Keratinocyte (primary cell): Measurements from ENCODE around the gene PLA2G4D. TPM values are rescaled to one million over a fixed set of nuclear protein-coding genes. Genes with fewer than 3 reads are reported as not detected.

Experiments used
- DNase-seq: peaks from one replicate; pipeline ENCODE4 v3.0.0-alpha.2; 2011; ENCODE audit warnings: low read depth, missing footprints, low spot score
- FAIRE-seq: peaks from 2 replicates; lab custom pipeline; 2011; peaks lifted over from hg19 to GRCh38; lab: Jason Lieb, UNC
- H2AFZ ChIP-seq: 2 replicates; pipeline ENCODE4 v1.6.0; 2012; ENCODE audit warnings: low read length, control low read depth, inconsistent platforms; ENCODE audit not compliant: control insufficient read depth
- H3K27ac ChIP-seq: 2 replicates; pipeline ENCODE4 v1.5.1; 2011; ENCODE audit warnings: low read length; ENCODE audit not compliant: control insufficient read depth, insufficient read depth
- H3K27me3 ChIP-seq: 3 replicates; pipeline ENCODE4 v1.6.0; 2011; ENCODE audit warnings: low read length; ENCODE audit not compliant: control insufficient read depth, insufficient read depth; ENCODE audit errors: extremely low read depth
- H3K36me3 ChIP-seq, 2 experiments: 2 replicates in 1 of 2; 3 replicates in 1 of 2; pipeline ENCODE4 v1.5.1; 2011; ENCODE audit warnings: low read length in 2 of 2, mild to moderate bottlenecking in 1 of 2; ENCODE audit not compliant: control insufficient read depth in 2 of 2, insufficient read depth in 2 of 2; ENCODE audit errors: extremely low read depth in 1 of 2
- H3K4me1 ChIP-seq: 3 replicates; pipeline ENCODE4 v1.5.1; 2011; ENCODE audit warnings: low read length; ENCODE audit not compliant: control insufficient read depth, insufficient read depth; ENCODE audit errors: extremely low read depth
- H3K4me2 ChIP-seq: 3 replicates; pipeline ENCODE4 v1.6.0; 2011; ENCODE audit warnings: low read depth, low read length; ENCODE audit not compliant: control insufficient read depth, insufficient read depth; ENCODE audit errors: extremely low read depth
- H3K4me3 ChIP-seq, 3 experiments: fragments of 200-600 bp in 1 of 3; sonication (generic) in 1 of 3; 2 replicates in 2 of 3; 3 replicates in 1 of 3; pipeline ENCODE4 v1.5.1; 2011 to 2016; ENCODE audit warnings: low read length in 3 of 3, mild to moderate bottlenecking in 3 of 3, control low read depth in 2 of 3, inconsistent platforms in 1 of 3, low read depth in 1 of 3, mixed read lengths in 1 of 3, mixed run types in 1 of 3, moderate library complexity in 1 of 3; ENCODE audit not compliant: control insufficient read depth in 2 of 3, insufficient read depth in 2 of 3; ENCODE audit errors: extremely low read depth in 1 of 3
- H3K79me2 ChIP-seq: 2 replicates; pipeline ENCODE4 v1.6.0; 2012; ENCODE audit warnings: low read length; ENCODE audit not compliant: control insufficient read depth, insufficient read depth
- H3K9ac ChIP-seq: 3 replicates; pipeline ENCODE4 v1.6.0; 2011; ENCODE audit warnings: low read length; ENCODE audit not compliant: control insufficient read depth, insufficient read depth; ENCODE audit errors: extremely low read depth
- H3K9me1 ChIP-seq: 3 replicates; pipeline ENCODE4 v1.6.0; 2011; ENCODE audit warnings: low read length; ENCODE audit not compliant: control insufficient read depth, insufficient read depth; ENCODE audit errors: extremely low read depth
- H3K9me3 ChIP-seq: 2 replicates; pipeline ENCODE4 v1.5.1; 2012; ENCODE audit warnings: low read depth, low read length; ENCODE audit not compliant: control insufficient read depth
- H4K20me1 ChIP-seq: 3 replicates; pipeline ENCODE4 v1.6.0; 2011; ENCODE audit warnings: low read length; ENCODE audit not compliant: control insufficient read depth, insufficient read depth; ENCODE audit errors: extremely low read depth
- CTCF ChIP-seq, 3 experiments: IDR thresholded peaks in 1 of 3; conservative IDR thresholded peaks in 1 of 3; optimal IDR thresholded peaks in 1 of 3; 2 replicates in 2 of 3; 3 replicates in 1 of 3; pipeline versions ENCODE3 to v1.5.1; 2011; ENCODE audit warnings: low read length in 3 of 3, mild to moderate bottlenecking in 3 of 3, moderate library complexity in 2 of 3, control low read depth in 1 of 3, inconsistent platforms in 1 of 3; ENCODE audit not compliant: insufficient read depth in 2 of 3; ENCODE audit errors: extremely low read depth in 1 of 3
- EZH2 ChIP-seq: IDR thresholded peaks from one replicate; pipeline ENCODE4 v1.6.1; 2012; ENCODE audit warnings: inconsistent platforms, mild to moderate bottlenecking, low read length, moderate library complexity
- dilution Hi-C: fragments of 300-500 bp; cut with MboI; formaldehyde crosslinking; loops from one replicate; pipeline ENCODE4 v1.7.0; 2020; ENCODE audit warnings: low sequenced_read_pairs; ENCODE audit not compliant: extremely low pct_ligation_motif_present
- polyA plus RNA-seq, 5 experiments: library from polyadenylated mRNA; depleted of rRNA in 3 of 5; stranded (reverse) in 3 of 5; stranded (forward) in 1 of 5; unstranded in 1 of 5; fragments of >200 nt; gene quantifications; 1 replicate in 1 of 5; 2 replicates in 3 of 5; 3 replicates in 1 of 5; pipeline versions ENCODE4 v1.2.1 to v1.2.3, GENCODE V29; 2011 to 2012; ENCODE audit warnings: missing spikeins in 2 of 5, low read depth in 1 of 5, low replicate concordance in 1 of 5

PLA2G4D gene
- polyA plus RNA-seq, 1 donor (not counting 4 experiments of a cell fraction or from before 2014, with no cell fraction given) = 0.69 TPM

GRCh38 chr15:42087926-42088800 lies 6.2 kb downstream of the PLA2G4D start:
- no peak for FAIRE-seq
- H3K9me1 ChIP-seq = no peaks in the 10 kb centered on the region
- dilution Hi-C loops = no loop called here
- H3K79me2 ChIP-seq = no peaks in the 10 kb centered on the region
- no peak overlapping the region for H3K4me3 ChIP-seq
- H3K27ac ChIP-seq = no peak overlapping the region
- no peak overlapping the region for H2AFZ ChIP-seq
- no peaks in the 10 kb centered on the region for H3K9me3 ChIP-seq
- TF ChIP-seq EZH2 (no peak), CTCF (optimal IDR thresholded peaks at IDR 0.05 in 1 of 3, IDR thresholded peaks at IDR 0.05 in 1 of 3, conservative IDR thresholded peaks at IDR 0.05 in 1 of 3; ENCODE audit: extremely low read depth in 1 of 3, insufficient read depth in 2 of 3, low read length in 3 of 3) (no peak)
- no peaks in the 10 kb centered on the region for H3K27me3 ChIP-seq
- no peaks in the 10 kb centered on the region for H4K20me1 ChIP-seq
- no peak for DNase-seq
- H3K9ac ChIP-seq = no peak overlapping the region
- no peak overlapping the region for H3K4me2 ChIP-seq
- H3K4me1 ChIP-seq = peaks cover 50% of the 10 kb centered on the region
- no peaks in the 10 kb centered on the region for H3K36me3 ChIP-seq

- TF ChIP-seq CTCF (optimal IDR thresholded peaks at IDR 0.05 in 1 of 3, IDR thresholded peaks at IDR 0.05 in 1 of 3, conservative IDR thresholded peaks at IDR 0.05 in 1 of 3; ENCODE audit: extremely low read depth in 1 of 3, insufficient read depth in 2 of 3, low read length in 3 of 3) (no peak), EZH2 (no peak)
- no peak overlapping the region for H2AFZ ChIP-seq
- no peak for DNase-seq
- no peak overlapping the region for H3K9ac ChIP-seq
- no peak for FAIRE-seq
- H3K4me1 ChIP-seq = peaks cover 43% of the 10 kb centered on the region
- H3K27ac ChIP-seq = no peak overlapping the region
- no peaks in the 10 kb centered on the region for H3K36me3 ChIP-seq
- H4K20me1 ChIP-seq = no peaks in the 10 kb centered on the region
- no peaks in the 10 kb centered on the region for H3K27me3 ChIP-seq
- dilution Hi-C loops = no loop called here
- no peaks in the 10 kb centered on the region for H3K9me3 ChIP-seq
- no peak overlapping the region for H3K4me2 ChIP-seq
- H3K79me2 ChIP-seq = no peaks in the 10 kb centered on the region
- H3K9me1 ChIP-seq = no peaks in the 10 kb centered on the region
- H3K4me3 ChIP-seq = no peak overlapping the region
These were observed 6.9 kb downstream of the PLA2G4D start for GRCh38 chr15:42087460-42087859.
